ENCODE results near the gene OR2T4.

- no peak for TF ChIP-seq POLR2A (IDR thresholded peaks at IDR 0.05)
- TF ChIP-seq CTCF (IDR thresholded peaks at IDR 0.05), result no peak
Observed at GRCh38 chr1:248348475-248348874, 13.0 kb upstream of the OR2T4 start, which contains the start of gene OR14C36.
